ENCODE results near the gene TMEM205.

DNA sequence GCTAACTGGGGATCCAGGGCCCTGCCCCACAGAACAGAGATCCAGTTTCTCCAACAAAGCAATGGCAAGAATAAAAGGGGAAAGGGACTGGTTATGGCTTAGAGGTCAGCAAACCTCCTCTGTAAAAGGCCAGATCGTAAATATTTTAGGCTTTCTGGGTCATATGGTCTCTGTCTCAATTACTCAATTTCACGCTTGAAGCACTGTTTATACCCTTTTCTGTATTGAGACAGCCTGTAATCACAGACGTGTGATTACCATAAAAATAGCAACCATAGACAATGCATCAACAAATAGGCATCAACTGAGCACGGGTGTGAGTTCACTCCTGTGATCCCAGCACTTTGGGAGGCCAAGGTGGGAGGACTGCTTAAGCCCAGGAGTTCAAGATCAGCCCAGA lies 15.9 kb downstream of the TMEM205 start:
- TF ChIP-seq, protein P1, sequence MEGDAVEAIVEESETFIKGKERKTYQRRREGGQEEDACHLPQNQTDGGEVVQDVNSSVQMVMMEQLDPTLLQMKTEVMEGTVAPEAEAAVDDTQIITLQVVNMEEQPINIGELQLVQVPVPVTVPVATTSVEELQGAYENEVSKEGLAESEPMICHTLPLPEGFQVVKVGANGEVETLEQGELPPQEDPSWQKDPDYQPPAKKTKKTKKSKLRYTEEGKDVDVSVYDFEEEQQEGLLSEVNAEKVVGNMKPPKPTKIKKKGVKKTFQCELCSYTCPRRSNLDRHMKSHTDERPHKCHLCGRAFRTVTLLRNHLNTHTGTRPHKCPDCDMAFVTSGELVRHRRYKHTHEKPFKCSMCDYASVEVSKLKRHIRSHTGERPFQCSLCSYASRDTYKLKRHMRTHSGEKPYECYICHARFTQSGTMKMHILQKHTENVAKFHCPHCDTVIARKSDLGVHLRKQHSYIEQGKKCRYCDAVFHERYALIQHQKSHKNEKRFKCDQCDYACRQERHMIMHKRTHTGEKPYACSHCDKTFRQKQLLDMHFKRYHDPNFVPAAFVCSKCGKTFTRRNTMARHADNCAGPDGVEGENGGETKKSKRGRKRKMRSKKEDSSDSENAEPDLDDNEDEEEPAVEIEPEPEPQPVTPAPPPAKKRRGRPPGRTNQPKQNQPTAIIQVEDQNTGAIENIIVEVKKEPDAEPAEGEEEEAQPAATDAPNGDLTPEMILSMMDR (IDR thresholded peaks at IDR 0.05), result no peak
- TF ChIP-seq POLR2AphosphoS5 (IDR thresholded peaks at IDR 0.05) (no peak), POLR2A (IDR thresholded peaks at IDR 0.05) (no peak)

All from gastroesophageal sphincter (tissue), 3 donors.